Kidney epithelial cell (primary cell): ENCODE results near the gene LHFPL3. TPM values are rescaled to one million over a fixed set of nuclear protein-coding genes. Genes with fewer than 3 reads are reported as not detected.

ENCODE experiments used
- DNase-seq: peaks from one replicate; pipeline ENCODE4 v3.0.0-alpha.2; 2010; ENCODE audit warnings: low read depth
- H3K27me3 ChIP-seq: 2 replicates; pipeline ENCODE4 v1.6.0; 2011; ENCODE audit warnings: low read length; ENCODE audit not compliant: control insufficient read depth, insufficient read depth
- H3K36me3 ChIP-seq: 2 replicates; pipeline ENCODE4 v1.5.1; 2011; ENCODE audit warnings: low read length; ENCODE audit not compliant: control insufficient read depth, insufficient read depth
- H3K4me3 ChIP-seq: 2 replicates; pipeline ENCODE4 v1.5.1; 2011; ENCODE audit warnings: low read depth, mild to moderate bottlenecking, control low read depth, low read length
- total RNA-seq: library from RNA; depleted of rRNA; stranded (reverse); fragments of >200 nt; gene quantifications from 2 replicates; pipeline ENCODE4 v1.2.3, GENCODE V29; 2015
- TF ChIP-seq, protein P1 (sequence below): IDR thresholded peaks from 2 replicates; pipeline ENCODE4 v1.5.1; 2011; ENCODE audit warnings: mild to moderate bottlenecking, moderate library complexity, low read length, control low read depth, inconsistent platforms; ENCODE audit not compliant: insufficient read depth, poor library complexity, severe bottlenecking

LHFPL3 gene
- total RNA-seq, 1 donor from 2014 or later, result not detected

DNA sequence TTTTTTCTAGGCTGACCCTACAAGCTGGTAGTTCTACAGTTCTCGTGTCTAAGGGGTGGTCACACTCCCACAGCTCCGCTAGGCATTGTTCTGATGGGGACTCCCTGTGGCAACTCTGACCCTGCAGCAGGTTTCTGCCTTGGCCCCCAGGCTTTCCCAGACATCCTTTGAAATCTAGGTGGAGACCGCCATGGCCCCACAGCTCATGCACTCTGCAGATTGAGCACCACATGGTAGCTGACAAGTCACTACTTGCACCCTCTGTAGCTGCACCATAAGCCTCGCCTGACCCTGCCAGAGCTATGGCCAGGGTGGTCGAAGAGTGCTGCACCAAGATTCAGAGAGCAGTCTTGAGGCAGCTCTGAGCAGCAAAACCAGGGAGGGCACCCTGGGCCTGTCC is 275.6 kb downstream of the LHFPL3 start:
- Histone ChIP-seq H3K27me3 (no peaks in the 10 kb centered on the region), H3K4me3 (no peak overlapping the region), H3K36me3 (no peaks in the 10 kb centered on the region)
- TF ChIP-seq, protein P1, sequence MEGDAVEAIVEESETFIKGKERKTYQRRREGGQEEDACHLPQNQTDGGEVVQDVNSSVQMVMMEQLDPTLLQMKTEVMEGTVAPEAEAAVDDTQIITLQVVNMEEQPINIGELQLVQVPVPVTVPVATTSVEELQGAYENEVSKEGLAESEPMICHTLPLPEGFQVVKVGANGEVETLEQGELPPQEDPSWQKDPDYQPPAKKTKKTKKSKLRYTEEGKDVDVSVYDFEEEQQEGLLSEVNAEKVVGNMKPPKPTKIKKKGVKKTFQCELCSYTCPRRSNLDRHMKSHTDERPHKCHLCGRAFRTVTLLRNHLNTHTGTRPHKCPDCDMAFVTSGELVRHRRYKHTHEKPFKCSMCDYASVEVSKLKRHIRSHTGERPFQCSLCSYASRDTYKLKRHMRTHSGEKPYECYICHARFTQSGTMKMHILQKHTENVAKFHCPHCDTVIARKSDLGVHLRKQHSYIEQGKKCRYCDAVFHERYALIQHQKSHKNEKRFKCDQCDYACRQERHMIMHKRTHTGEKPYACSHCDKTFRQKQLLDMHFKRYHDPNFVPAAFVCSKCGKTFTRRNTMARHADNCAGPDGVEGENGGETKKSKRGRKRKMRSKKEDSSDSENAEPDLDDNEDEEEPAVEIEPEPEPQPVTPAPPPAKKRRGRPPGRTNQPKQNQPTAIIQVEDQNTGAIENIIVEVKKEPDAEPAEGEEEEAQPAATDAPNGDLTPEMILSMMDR, result no peak
- no peak for DNase-seq

GRCh38 chr7:104604706-104605105 is 276.3 kb downstream of the LHFPL3 start:
- no peak for DNase-seq

GRCh38 chr7:104621321-104621720 is 292.9 kb downstream of the LHFPL3 start:
- Histone ChIP-seq H3K4me3 (no peak overlapping the region), H3K36me3 (no peaks in the 10 kb centered on the region), H3K27me3 (no peaks in the 10 kb centered on the region)
- TF ChIP-seq, protein P1, result no peak
- no peak for DNase-seq

More at GRCh38 chr7:104604706-104605105, 276.3 kb downstream of the LHFPL3 start:
- Histone ChIP-seq H3K4me3 (no peak overlapping the region), H3K27me3 (no peaks in the 10 kb centered on the region), H3K36me3 (no peaks in the 10 kb centered on the region)
- TF ChIP-seq, protein P1, result no peak

DNA sequence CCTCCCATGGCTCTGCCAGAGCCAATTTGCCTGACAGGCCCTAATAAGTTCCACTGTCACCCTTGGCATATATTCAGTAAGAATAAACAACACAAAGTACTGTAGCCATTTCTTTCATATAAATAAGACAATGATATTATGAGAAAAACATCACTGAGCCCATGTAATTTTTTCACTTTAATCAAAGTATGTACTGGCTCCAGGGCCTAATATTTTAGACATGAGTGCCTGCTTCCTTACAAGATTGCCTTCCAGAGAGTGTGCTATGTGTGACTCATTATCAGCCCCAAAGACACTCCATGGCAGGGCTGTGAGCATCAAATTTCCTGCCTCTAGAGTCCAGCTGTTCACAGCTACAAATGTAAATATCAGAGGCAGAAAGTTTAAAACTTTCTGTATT is 297.6 kb downstream of the LHFPL3 start:
- no peak for DNase-seq
- Histone ChIP-seq H3K27me3 (no peaks in the 10 kb centered on the region), H3K4me3 (no peak overlapping the region), H3K36me3 (no peaks in the 10 kb centered on the region)
- TF ChIP-seq, protein P1, result no peak

DNA sequence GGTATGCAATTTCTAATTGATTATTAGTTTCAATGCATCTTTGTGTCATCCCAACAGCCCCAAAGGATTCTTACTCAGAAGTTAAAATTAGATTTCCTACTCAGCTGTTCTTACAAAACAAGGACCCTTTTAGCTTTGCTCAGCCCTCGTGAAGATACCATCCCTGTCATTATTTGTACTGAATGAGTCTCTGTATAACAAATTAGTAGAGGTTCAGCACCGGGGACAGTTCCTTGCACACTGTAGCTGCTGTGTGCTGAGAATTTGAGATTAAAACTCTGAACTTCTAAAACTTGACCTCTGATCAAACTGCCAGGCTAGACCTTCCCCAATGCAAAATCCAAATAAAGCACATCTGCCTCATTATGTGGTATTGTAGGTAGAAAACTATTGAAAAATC is 299.1 kb downstream of the LHFPL3 start:
- Histone ChIP-seq H3K27me3 (no peaks in the 10 kb centered on the region), H3K4me3 (no peak overlapping the region), H3K36me3 (no peaks in the 10 kb centered on the region)
- no peak for DNase-seq
- TF ChIP-seq, protein P1, result no peak

- TF ChIP-seq, protein P1, result no peak
- no peak for DNase-seq
- H3K36me3 ChIP-seq, result no peaks in the 10 kb centered on the region
- no peaks in the 10 kb centered on the region for H3K27me3 ChIP-seq
- no peak overlapping the region for H3K4me3 ChIP-seq
These were observed 299.6 kb downstream of the LHFPL3 start for GRCh38 chr7:104628017-104628416.
